K562 (cell line): ENCODE measurements around the gene PDLIM7. TPM values are rescaled to one million over a fixed set of nuclear protein-coding genes. Genes with fewer than 3 reads are reported as not detected.
A peak's percentile ranks its signal among the peaks of the same experiment; 100 is the strongest.

Source experiments
- ARID1B ChIP-seq: fragments of 450-650 bp; IDR thresholded peaks from 2 replicates; pipeline ENCODE4 v1.6.1; 2016; ENCODE audit warnings: antibody characterized with exemption, mild to moderate bottlenecking, inconsistent platforms
- CCNT2 ChIP-seq: IDR thresholded peaks from 2 replicates; pipeline ENCODE4 v1.6.1; 2011; ENCODE audit warnings: borderline replicate concordance, low read depth, mild to moderate bottlenecking, moderate library complexity, mixed read lengths, low read length; ENCODE audit not compliant: insufficient read length; ENCODE audit errors: extremely low read depth
- CSDE1 ChIP-seq, 2 experiments: fragments of 450-650 bp; IDR thresholded peaks; 2 replicates each; pipeline ENCODE4 v1.6.1; 2016; ENCODE audit warnings: mild to moderate bottlenecking in 1 of 2
- CTBP1 ChIP-seq: fragments of 450-650 bp; IDR thresholded peaks from 2 replicates; pipeline ENCODE4 v1.6.1; 2016; ENCODE audit warnings: borderline replicate concordance
- HDGF ChIP-seq: fragments of 450-650 bp; IDR thresholded peaks from 2 replicates; pipeline ENCODE4 v1.6.1; 2016
- HNRNPLL ChIP-seq: fragments of 200-400 bp; formaldehyde crosslinking; IDR thresholded peaks from 2 replicates; pipeline ENCODE4 v1.6.1; 2017; ENCODE audit warnings: low read length, low read depth, mild to moderate bottlenecking; ENCODE audit not compliant: poor library complexity, severe bottlenecking
- KAT7 ChIP-seq: sonication (generic); formaldehyde crosslinking; IDR thresholded peaks from 2 replicates; pipeline ENCODE4 v1.8.0; 2022; ENCODE audit warnings: missing genetic modification reagents, mild to moderate bottlenecking, borderline replicate concordance
- LEF1 ChIP-seq: fragments of 450-650 bp; IDR thresholded peaks from 2 replicates; pipeline ENCODE4 v1.6.1; 2016; ENCODE audit warnings: mild to moderate bottlenecking
- MTF1 ChIP-seq: fragments of 250-450 bp; sonication (Bioruptor Pico); IDR thresholded peaks from 2 replicates; pipeline ENCODE4 v1.9.0; 2021; ENCODE audit warnings: moderate library complexity, mild to moderate bottlenecking, inconsistent platforms, borderline replicate concordance
- POLR2A ChIP-seq: fragments of 450-650 bp; conservative IDR thresholded peaks from 2 replicates; pipeline ENCODE4 v1.6.1; 2016
- PURB ChIP-seq: sonication (generic); formaldehyde crosslinking; IDR thresholded peaks from 2 replicates; pipeline ENCODE4 v1.9.0; 2021; ENCODE audit warnings: low read depth, mild to moderate bottlenecking, missing genetic modification reagents
- SIX5 ChIP-seq, 2 experiments: IDR thresholded peaks; 2 replicates each; pipeline ENCODE4 v1.6.1; 2011; ENCODE audit warnings: low read length in 2 of 2, borderline replicate concordance in 1 of 2, low read depth in 1 of 2, mild to moderate bottlenecking in 1 of 2, moderate library complexity in 1 of 2; ENCODE audit not compliant: insufficient read depth in 1 of 2
- TEAD1 ChIP-seq, 2 experiments: fragments of 450-650 bp in 1 of 2; sonication (generic) in 1 of 2; formaldehyde crosslinking; IDR thresholded peaks; 2 replicates each; pipeline versions ENCODE4 v1.4.0 to v1.8.0; 2020 to 2022; ENCODE audit warnings: mild to moderate bottlenecking in 2 of 2, missing genetic modification reagents in 1 of 2
- ZNF324 ChIP-seq: fragments of 250-450 bp; sonication (Bioruptor Pico); IDR thresholded peaks from 2 replicates; pipeline ENCODE4 v1.4.0; 2020; ENCODE audit warnings: mild to moderate bottlenecking
- polyA plus RNA-seq, 8 experiments: library from polyadenylated mRNA; depleted of rRNA in 4 of 8; stranded (reverse) in 5 of 8; unstranded in 3 of 8; fragments of >200 nt; fragmentation: Nextera tagmentation in 2 of 8; fragmentation: Illumina TruSeq in 1 of 8; extraction: Ambion mirVana in 2 of 8; extraction: Trizol in 1 of 8; gene quantifications; 2 replicates each; pipeline versions ENCODE4 v1.2.1 to v1.2.3, GENCODE V29; 2011 to 2014; ENCODE audit warnings: inconsistent platforms in 1 of 8, missing spikeins in 1 of 8
- total RNA-seq, 7 experiments: library from RNA; depleted of rRNA in 6 of 7; stranded (reverse); fragments of >200 nt in 6 of 7; fragmentation: Illumina TruSeq in 2 of 7; extraction: Trizol in 2 of 7; gene quantifications; 2 replicates each; pipeline versions ENCODE4 v1.2.1 to v1.2.3, GENCODE V29; 2011 to 2021; ENCODE audit warnings: low replicate concordance in 1 of 7
- TF ChIP-seq, protein P1 (sequence below): sonication (generic); formaldehyde crosslinking; IDR thresholded peaks from 2 replicates; pipeline ENCODE4 v1.8.0; 2023; ENCODE audit warnings: missing genetic modification reagents, mild to moderate bottlenecking, borderline replicate concordance
- TF ChIP-seq, protein P2 (sequence below): fragments of 450-650 bp; IDR thresholded peaks from 2 replicates; pipeline ENCODE4 v1.6.1; 2016; ENCODE audit warnings: low read depth, mild to moderate bottlenecking, moderate library complexity
- TF ChIP-seq, protein P3 (sequence below): sonication (generic); formaldehyde crosslinking; IDR thresholded peaks from 2 replicates; pipeline ENCODE4 v1.8.1; 2023; ENCODE audit warnings: mild to moderate bottlenecking, missing genetic modification reagents
- TF ChIP-seq, protein P4 (sequence below), 2 experiments: IDR thresholded peaks in 1 of 2; conservative IDR thresholded peaks in 1 of 2; 2 replicates each; pipeline ENCODE4 v1.6.1; 2016; ENCODE audit warnings: low read depth in 2 of 2, mild to moderate bottlenecking in 1 of 2, missing compliant biosample characterization in 1 of 2, missing genetic modification characterization in 1 of 2, moderate library complexity in 1 of 2

Gene PDLIM7
- total and polyA plus RNA-seq, 9 of the 15 experiments (the other 6 are each of a cell fraction or from before 2014, with no cell fraction given), result 2.1 to 124 (median 32.6) TPM

DNA sequence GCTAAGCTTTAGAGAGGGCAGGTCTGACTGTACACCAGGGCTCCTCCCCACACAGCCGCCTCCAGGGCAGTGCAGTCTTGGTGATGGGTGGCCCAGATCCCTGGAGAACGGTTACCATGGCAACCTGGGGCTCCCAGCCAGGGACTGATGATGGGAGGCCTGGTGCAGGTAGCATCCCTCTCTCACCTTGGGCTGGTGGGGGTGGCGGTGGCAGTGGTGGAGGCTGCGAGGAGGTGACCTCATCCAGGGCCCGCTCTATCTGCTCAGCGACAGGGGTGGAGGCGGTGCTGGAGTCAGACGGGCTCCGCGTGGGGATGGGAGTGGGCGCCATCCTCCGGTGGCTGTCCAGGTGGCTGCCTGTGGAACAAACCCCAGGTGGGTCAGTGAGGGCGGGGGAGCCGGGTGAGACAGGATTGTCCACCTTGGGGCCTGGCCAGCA, 38.5 kb downstream of the PDLIM7 start (continued):
- TF ChIP-seq, protein P1, sequence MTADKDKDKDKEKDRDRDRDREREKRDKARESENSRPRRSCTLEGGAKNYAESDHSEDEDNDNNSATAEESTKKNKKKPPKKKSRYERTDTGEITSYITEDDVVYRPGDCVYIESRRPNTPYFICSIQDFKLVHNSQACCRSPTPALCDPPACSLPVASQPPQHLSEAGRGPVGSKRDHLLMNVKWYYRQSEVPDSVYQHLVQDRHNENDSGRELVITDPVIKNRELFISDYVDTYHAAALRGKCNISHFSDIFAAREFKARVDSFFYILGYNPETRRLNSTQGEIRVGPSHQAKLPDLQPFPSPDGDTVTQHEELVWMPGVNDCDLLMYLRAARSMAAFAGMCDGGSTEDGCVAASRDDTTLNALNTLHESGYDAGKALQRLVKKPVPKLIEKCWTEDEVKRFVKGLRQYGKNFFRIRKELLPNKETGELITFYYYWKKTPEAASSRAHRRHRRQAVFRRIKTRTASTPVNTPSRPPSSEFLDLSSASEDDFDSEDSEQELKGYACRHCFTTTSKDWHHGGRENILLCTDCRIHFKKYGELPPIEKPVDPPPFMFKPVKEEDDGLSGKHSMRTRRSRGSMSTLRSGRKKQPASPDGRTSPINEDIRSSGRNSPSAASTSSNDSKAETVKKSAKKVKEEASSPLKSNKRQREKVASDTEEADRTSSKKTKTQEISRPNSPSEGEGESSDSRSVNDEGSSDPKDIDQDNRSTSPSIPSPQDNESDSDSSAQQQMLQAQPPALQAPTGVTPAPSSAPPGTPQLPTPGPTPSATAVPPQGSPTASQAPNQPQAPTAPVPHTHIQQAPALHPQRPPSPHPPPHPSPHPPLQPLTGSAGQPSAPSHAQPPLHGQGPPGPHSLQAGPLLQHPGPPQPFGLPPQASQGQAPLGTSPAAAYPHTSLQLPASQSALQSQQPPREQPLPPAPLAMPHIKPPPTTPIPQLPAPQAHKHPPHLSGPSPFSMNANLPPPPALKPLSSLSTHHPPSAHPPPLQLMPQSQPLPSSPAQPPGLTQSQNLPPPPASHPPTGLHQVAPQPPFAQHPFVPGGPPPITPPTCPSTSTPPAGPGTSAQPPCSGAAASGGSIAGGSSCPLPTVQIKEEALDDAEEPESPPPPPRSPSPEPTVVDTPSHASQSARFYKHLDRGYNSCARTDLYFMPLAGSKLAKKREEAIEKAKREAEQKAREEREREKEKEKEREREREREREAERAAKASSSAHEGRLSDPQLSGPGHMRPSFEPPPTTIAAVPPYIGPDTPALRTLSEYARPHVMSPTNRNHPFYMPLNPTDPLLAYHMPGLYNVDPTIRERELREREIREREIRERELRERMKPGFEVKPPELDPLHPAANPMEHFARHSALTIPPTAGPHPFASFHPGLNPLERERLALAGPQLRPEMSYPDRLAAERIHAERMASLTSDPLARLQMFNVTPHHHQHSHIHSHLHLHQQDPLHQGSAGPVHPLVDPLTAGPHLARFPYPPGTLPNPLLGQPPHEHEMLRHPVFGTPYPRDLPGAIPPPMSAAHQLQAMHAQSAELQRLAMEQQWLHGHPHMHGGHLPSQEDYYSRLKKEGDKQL (CRISPR knock-in tag), result no peak
- TF ChIP-seq, protein P2, sequence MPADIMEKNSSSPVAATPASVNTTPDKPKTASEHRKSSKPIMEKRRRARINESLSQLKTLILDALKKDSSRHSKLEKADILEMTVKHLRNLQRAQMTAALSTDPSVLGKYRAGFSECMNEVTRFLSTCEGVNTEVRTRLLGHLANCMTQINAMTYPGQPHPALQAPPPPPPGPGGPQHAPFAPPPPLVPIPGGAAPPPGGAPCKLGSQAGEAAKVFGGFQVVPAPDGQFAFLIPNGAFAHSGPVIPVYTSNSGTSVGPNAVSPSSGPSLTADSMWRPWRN, result no peak
- TF ChIP-seq TEAD1 (CRISPR knock-in tag; IDR thresholded peaks at IDR 0.05), result no peak
- no peak for TF ChIP-seq ZNF324 (CRISPR knock-in tag)
- TF ChIP-seq MTF1 (CRISPR knock-in tag), result no peak
- peak; percentile 73; the same call in 1 of the 2 replicates for TF ChIP-seq CTBP1
- TF ChIP-seq PURB, result no peak
- TF ChIP-seq HNRNPLL, result no peak
- no peak for TF ChIP-seq KAT7 (CRISPR knock-in tag)
- TF ChIP-seq, protein P3, sequence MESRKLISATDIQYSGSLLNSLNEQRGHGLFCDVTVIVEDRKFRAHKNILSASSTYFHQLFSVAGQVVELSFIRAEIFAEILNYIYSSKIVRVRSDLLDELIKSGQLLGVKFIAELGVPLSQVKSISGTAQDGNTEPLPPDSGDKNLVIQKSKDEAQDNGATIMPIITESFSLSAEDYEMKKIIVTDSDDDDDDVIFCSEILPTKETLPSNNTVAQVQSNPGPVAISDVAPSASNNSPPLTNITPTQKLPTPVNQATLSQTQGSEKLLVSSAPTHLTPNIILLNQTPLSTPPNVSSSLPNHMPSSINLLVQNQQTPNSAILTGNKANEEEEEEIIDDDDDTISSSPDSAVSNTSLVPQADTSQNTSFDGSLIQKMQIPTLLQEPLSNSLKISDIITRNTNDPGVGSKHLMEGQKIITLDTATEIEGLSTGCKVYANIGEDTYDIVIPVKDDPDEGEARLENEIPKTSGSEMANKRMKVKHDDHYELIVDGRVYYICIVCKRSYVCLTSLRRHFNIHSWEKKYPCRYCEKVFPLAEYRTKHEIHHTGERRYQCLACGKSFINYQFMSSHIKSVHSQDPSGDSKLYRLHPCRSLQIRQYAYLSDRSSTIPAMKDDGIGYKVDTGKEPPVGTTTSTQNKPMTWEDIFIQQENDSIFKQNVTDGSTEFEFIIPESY, result peak; percentile 75
- TF ChIP-seq HDGF, result no peak
- TF ChIP-seq ARID1B, result no peak
- TF ChIP-seq SIX5 (IDR thresholded peaks at IDR 0.05; ENCODE audit: borderline replicate concordance in 1 of 2, insufficient read depth in 1 of 2, low read depth in 1 of 2, low read length in 2 of 2), result no peak
- no peak for TF ChIP-seq LEF1
- TF ChIP-seq CCNT2, result no peak
- TF ChIP-seq, protein P4, sequence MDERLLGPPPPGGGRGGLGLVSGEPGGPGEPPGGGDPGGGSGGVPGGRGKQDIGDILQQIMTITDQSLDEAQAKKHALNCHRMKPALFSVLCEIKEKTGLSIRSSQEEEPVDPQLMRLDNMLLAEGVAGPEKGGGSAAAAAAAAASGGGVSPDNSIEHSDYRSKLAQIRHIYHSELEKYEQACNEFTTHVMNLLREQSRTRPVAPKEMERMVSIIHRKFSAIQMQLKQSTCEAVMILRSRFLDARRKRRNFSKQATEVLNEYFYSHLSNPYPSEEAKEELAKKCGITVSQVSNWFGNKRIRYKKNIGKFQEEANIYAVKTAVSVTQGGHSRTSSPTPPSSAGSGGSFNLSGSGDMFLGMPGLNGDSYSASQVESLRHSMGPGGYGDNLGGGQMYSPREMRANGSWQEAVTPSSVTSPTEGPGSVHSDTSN (CRISPR knock-in tag; IDR thresholded peaks at IDR 0.05; ENCODE audit: low read depth), result no peak
- TF ChIP-seq, protein P4 (tag; conservative IDR thresholded peaks at IDR 0.05; ENCODE audit: low read depth), result no peak
- peak in 1 of 2 experiments; percentile 70; a peak in 1 of 4 replicates for TF ChIP-seq CSDE1 (IDR thresholded peaks at IDR 0.05)
- no peak for TF ChIP-seq POLR2A
